Measurements from ENCODE around the gene DIO3. TPM values are rescaled to one million over a fixed set of nuclear protein-coding genes. Genes with fewer than 3 reads are reported as not detected.

Gene DIO3
- polyA plus RNA-seq, 3 donors = not detected

GRCh38 chr14:101564444-101564776 lies 3.1 kb downstream of the DIO3 start:
- Histone ChIP-seq H3K27me3 (ENCODE audit: control insufficient read depth in 2 of 2, insufficient read depth in 2 of 2, low read length in 2 of 2) (peaks cover 37 to 77% of the 10 kb centered on the region in 2 donors), H3K4me2 (replicated peaks; ENCODE audit: extremely low read depth, low read length, poor library complexity, severe bottlenecking) (no peak overlapping the region), H3K79me2 (ENCODE audit: insufficient read depth, low read length) (no peaks in the 10 kb centered on the region), H3K4me3 (replicated peaks in 1 of 3; ENCODE audit: low read depth in 2 of 3, low read length in 3 of 3) (no peak overlapping the region), H3K27ac (ENCODE audit: low read depth in 1 of 2, low read length in 2 of 2) (no peak overlapping the region), H3K4me1 (ENCODE audit: control insufficient read depth in 1 of 2, insufficient read depth in 2 of 2, low read length in 2 of 2) (no peaks in the 10 kb centered on the region), H3K36me3 (replicated peaks in 1 of 2; ENCODE audit: control insufficient read depth in 1 of 2, insufficient read depth in 2 of 2, low read length in 2 of 2) (no peaks in the 10 kb centered on the region), H3K9ac (ENCODE audit: insufficient read depth, low read length, poor library complexity, severe bottlenecking) (no peak overlapping the region), H3K9me3 (replicated peaks in 1 of 2; ENCODE audit: control insufficient read depth in 1 of 2, insufficient read depth in 1 of 2, low read length in 2 of 2) (peaks cover 21 to 45% of the 10 kb centered on the region in 2 donors), H4K20me1 (ENCODE audit: insufficient read depth, low read length) (no peaks in the 10 kb centered on the region), H2AFZ (ENCODE audit: insufficient read depth, low read depth, low read length, poor library complexity, severe bottlenecking) (no peak overlapping the region)
- peaks cover 18 to 34% (median 28%) of the 10 kb centered on the region in 7 donors for H3K9me3 Mint-ChIP-seq
- peaks cover 67 to 81% (median 79%) of the 10 kb centered on the region in 3 donors for H3K27me3 Mint-ChIP-seq (ENCODE audit: low read depth in 3 of 3)
- no peak overlapping the region for H3K27ac Mint-ChIP-seq
- H3K4me1 Mint-ChIP-seq = no peaks in the 10 kb centered on the region
- no peak for TF ChIP-seq CTCF (IDR thresholded peaks at IDR 0.05)
- 4% methylated on average over 9 of the region's 21 CpGs for WGBS (ENCODE audit: insufficient coverage)
- intact Hi-C loops (cut with micrococcal nuclease) = no loop called here
- H3K4me3 Mint-ChIP-seq = peak overlapping the region in 1 of 2 donors; percentile 77
- DNase-seq = no peak
- H3K36me3 Mint-ChIP-seq = peaks cover 13 to 18% of the 10 kb centered on the region in 2 donors

GRCh38 chr14:101564819-101565698 lies 3.8 kb downstream of the DIO3 start:
- Histone ChIP-seq H3K36me3 (replicated peaks in 1 of 2; ENCODE audit: control insufficient read depth in 1 of 2, insufficient read depth in 2 of 2, low read length in 2 of 2) (no peaks in the 10 kb centered on the region), H3K4me1 (ENCODE audit: control insufficient read depth in 1 of 2, insufficient read depth in 2 of 2, low read length in 2 of 2) (no peaks in the 10 kb centered on the region), H3K9ac (ENCODE audit: insufficient read depth, low read length, poor library complexity, severe bottlenecking) (no peak overlapping the region), H3K4me3 (replicated peaks in 1 of 3; ENCODE audit: low read depth in 2 of 3, low read length in 3 of 3) (no peak overlapping the region), H3K27ac (ENCODE audit: low read depth in 1 of 2, low read length in 2 of 2) (no peak overlapping the region), H3K79me2 (ENCODE audit: insufficient read depth, low read length) (no peaks in the 10 kb centered on the region), H3K9me3 (replicated peaks in 1 of 2; ENCODE audit: control insufficient read depth in 1 of 2, insufficient read depth in 1 of 2, low read length in 2 of 2) (peaks cover 21 to 45% of the 10 kb centered on the region in 2 donors), H3K27me3 (ENCODE audit: control insufficient read depth in 2 of 2, insufficient read depth in 2 of 2, low read length in 2 of 2) (peaks cover 35 to 76% of the 10 kb centered on the region in 2 donors), H4K20me1 (ENCODE audit: insufficient read depth, low read length) (no peaks in the 10 kb centered on the region), H2AFZ (ENCODE audit: insufficient read depth, low read depth, low read length, poor library complexity, severe bottlenecking) (no peak overlapping the region), H3K4me2 (replicated peaks; ENCODE audit: extremely low read depth, low read length, poor library complexity, severe bottlenecking) (no peak overlapping the region)
- 2% methylated on average over 43 of the region's 51 CpGs for WGBS (ENCODE audit: insufficient coverage)
- intact Hi-C loops (cut with micrococcal nuclease) = no loop called here
- Mint-ChIP-seq H3K27ac (no peak overlapping the region), H3K4me3 (peak overlapping the region in 1 of 2 donors; percentile 87), H3K9me3 (peaks cover 18 to 34% (median 28%) of the 10 kb centered on the region in 7 donors), H3K27me3 (ENCODE audit: low read depth in 3 of 3) (peaks cover 65 to 77% (median 74%) of the 10 kb centered on the region in 3 donors), H3K4me1 (no peaks in the 10 kb centered on the region), H3K36me3 (peaks cover 13 to 18% of the 10 kb centered on the region in 2 donors)
- TF ChIP-seq CTCF (IDR thresholded peaks at IDR 0.05) = no peak
- DNase-seq = no peak

Measured in CD14-positive monocyte (primary cell).